K562 (cell line): ENCODE results near the gene PDIA5. TPM values are rescaled to one million over a fixed set of nuclear protein-coding genes. Genes with fewer than 3 reads are reported as not detected.

Experiments used
- ATAC-seq: fragments of 200-7000 bp; cut with Tn5 transposase; 3 replicates; pipeline ENCODE4 v1.9.1; 2020; ENCODE audit warnings: moderate library complexity
- BruUV-seq: library from RNA; stranded (reverse); fragments of 400-500 nt; replicated peaks from 2 replicates; lab custom pipeline; 2021; lab: Mats Ljungman, UMichigan
- CTCF ChIA-PET: fragments of 300-600 bp; formaldehyde crosslinking; extraction: SDS; loops from one replicate; lab custom pipeline; 2021; ENCODE audit warnings: low intra/inter-chr PET ratio; lab: Yijun Ruan, JAX
- POLR2A ChIA-PET: fragments of 300-600, 350-650 bp; sonication (Branson Sonifier 250); formaldehyde crosslinking; extraction: SDS; loops from one replicate; lab custom pipeline; 2021; ENCODE audit warnings: antibody characterized with exemption, inconsistent platforms; lab: Yijun Ruan, JAX
- DNase-seq, 4 experiments: peaks; one replicate each; pipeline versions ENCODE4 v3.0.0 to v3.0.0-alpha.2; 2011 to 2018; ENCODE audit warnings: low spot score in 3 of 4, mixed read lengths in 3 of 4; ENCODE audit errors: extremely low read depth in 1 of 4
- FAIRE-seq: peaks from 2 replicates; lab custom pipeline; 2011; peaks lifted over from hg19 to GRCh38; lab: Jason Lieb, UNC
- H2AFZ ChIP-seq: 2 replicates; pipeline ENCODE4 v1.6.0; 2011; ENCODE audit warnings: low read depth, low read length, control low read depth, inconsistent platforms
- H3K27ac ChIP-seq: fragments of 200-600 bp; 3 replicates; pipeline ENCODE4 v1.8.0; 2011; ENCODE audit warnings: low read depth, mild to moderate bottlenecking, control low read depth, inconsistent platforms, low read length, moderate library complexity, mixed read lengths; ENCODE audit errors: extremely low read depth
- H3K27me3 ChIP-seq, 2 experiments: fragments of 300-600 bp in 1 of 2; 2 replicates in 1 of 2; 3 replicates in 1 of 2; pipeline versions ENCODE4 v1.6.0 to v1.8.0; 2011; ENCODE audit warnings: inconsistent platforms in 2 of 2, low read length in 2 of 2, mild to moderate bottlenecking in 1 of 2, mixed read lengths in 1 of 2, moderate library complexity in 1 of 2; ENCODE audit not compliant: control insufficient read depth in 2 of 2, insufficient read depth in 2 of 2
- H3K36me3 ChIP-seq: fragments of 300-600 bp; 3 replicates; pipeline ENCODE4 v1.8.0; 2011; ENCODE audit warnings: mild to moderate bottlenecking, low read length, inconsistent platforms; ENCODE audit not compliant: control insufficient read depth, insufficient read depth
- H3K4me1 ChIP-seq, 2 experiments: fragments of 200-600 bp in 1 of 2; replicated peaks in 1 of 2; 2 replicates in 1 of 2; 3 replicates in 1 of 2; pipeline versions ENCODE4 v1.5.1 to v1.8.0; 2011; ENCODE audit warnings: inconsistent platforms in 2 of 2, low read length in 2 of 2, mild to moderate bottlenecking in 1 of 2, mixed read lengths in 1 of 2, moderate library complexity in 1 of 2; ENCODE audit not compliant: control insufficient read depth in 2 of 2, insufficient read depth in 2 of 2
- H3K4me2 ChIP-seq: 2 replicates; pipeline ENCODE4 v1.6.1; 2011; ENCODE audit warnings: low read length, control low read depth, inconsistent platforms, mixed read lengths; ENCODE audit not compliant: insufficient read depth
- H3K4me3 ChIP-seq: fragments of 200-600 bp; sonication (generic), shearing (Covaris generic); 2 replicates; pipeline ENCODE4 v1.5.1; 2016; ENCODE audit warnings: control low read depth, inconsistent platforms
- H3K79me2 ChIP-seq: fragments of 200-600 bp; 3 replicates; pipeline ENCODE4 v1.8.0; 2011; ENCODE audit warnings: low read length, inconsistent platforms; ENCODE audit not compliant: control insufficient read depth, insufficient read depth
- H3K9ac ChIP-seq, 2 experiments: 2 replicates each; pipeline versions ENCODE4 v1.6.0 to v1.6.1; 2011; ENCODE audit warnings: low read depth in 2 of 2, low read length in 2 of 2, control low read depth in 1 of 2, inconsistent platforms in 1 of 2, mild to moderate bottlenecking in 1 of 2, mixed read lengths in 1 of 2; ENCODE audit not compliant: insufficient read depth in 1 of 2
- H3K9me1 ChIP-seq: one replicate; pipeline ENCODE4 v1.6.0; 2011; ENCODE audit warnings: inconsistent platforms, mild to moderate bottlenecking, low read length, moderate library complexity; ENCODE audit not compliant: control insufficient read depth, insufficient read depth
- H3K9me3 ChIP-seq: replicated peaks from 2 replicates; pipeline ENCODE4 v1.5.1; 2011; ENCODE audit warnings: low read depth, low read length, inconsistent platforms; ENCODE audit not compliant: control insufficient read depth, insufficient read depth
- H4K20me1 ChIP-seq: replicated peaks from 2 replicates; pipeline ENCODE4 v1.6.1; 2011; ENCODE audit warnings: low read length, inconsistent platforms, mixed read lengths; ENCODE audit not compliant: control insufficient read depth, insufficient read depth
- FUS ChIP-seq: fragments of 200-400 bp; formaldehyde crosslinking; optimal IDR thresholded peaks from 2 replicates; pipeline ENCODE3; 2017; ENCODE audit warnings: low read depth, low read length
- HSF4 ChIP-seq: fragments of 250-450 bp; sonication (Bioruptor Pico); IDR thresholded peaks from 2 replicates; pipeline ENCODE4 v2.1.2; 2022; ENCODE audit warnings: mild to moderate bottlenecking, moderate library complexity, borderline replicate concordance
- IRF1 ChIP-seq: sonication (generic); formaldehyde crosslinking; IDR thresholded peaks from 2 replicates; pipeline ENCODE4 v1.8.0; 2022; ENCODE audit warnings: missing genetic modification reagents, mild to moderate bottlenecking, borderline replicate concordance
- L3MBTL2 ChIP-seq: fragments of 450-650 bp; IDR thresholded peaks from 2 replicates; pipeline ENCODE4 v1.6.1; 2016; ENCODE audit warnings: mild to moderate bottlenecking, moderate library complexity
- SAFB2 ChIP-seq: fragments of 200-400 bp; formaldehyde crosslinking; IDR thresholded peaks from 2 replicates; pipeline ENCODE4 v1.6.1; 2018; ENCODE audit warnings: borderline replicate concordance, low read length, low read depth, moderate library complexity; ENCODE audit not compliant: severe bottlenecking
- SIX5 ChIP-seq, 2 experiments: IDR thresholded peaks; 2 replicates each; pipeline ENCODE4 v1.6.1; 2011; ENCODE audit warnings: low read length in 2 of 2, borderline replicate concordance in 1 of 2, low read depth in 1 of 2, mild to moderate bottlenecking in 1 of 2, moderate library complexity in 1 of 2; ENCODE audit not compliant: insufficient read depth in 1 of 2
- TAF15 ChIP-seq: fragments of 200-400 bp; formaldehyde crosslinking; IDR thresholded peaks from 2 replicates; pipeline ENCODE4 v1.6.1; 2017; ENCODE audit warnings: mild to moderate bottlenecking, low read depth, low read length, moderate library complexity
- TFAP4 ChIP-seq: sonication (generic); formaldehyde crosslinking; IDR thresholded peaks from 2 replicates; pipeline ENCODE4 v1.8.0; 2022; ENCODE audit warnings: missing genetic modification reagents, mild to moderate bottlenecking, moderate library complexity, borderline replicate concordance
- WGBS: fragments of 100-300 bp; shearing (Covaris generic); methylation state at CpG from one replicate; pipeline ENCODE4 v1.1.6; 2016; ENCODE audit warnings: low coverage, mixed read lengths; ENCODE audit not compliant: insufficient coverage; ENCODE audit errors: missing lambda C conversion rate; 5-methylcytosine and 5-hydroxymethylcytosine counted together
- in situ Hi-C: fragments of 300-500 bp; cut with MboI; formaldehyde crosslinking; loops from 4 replicates; pipeline ENCODE4 v1.15.0; 2018; ENCODE audit warnings: inconsistent platforms, mixed read lengths
- intact Hi-C: fragments of 100-400 bp; cut with micrococcal nuclease; formaldehyde crosslinking; loops from 2 replicates; pipeline ENCODE4 v1.14.2; 2022
- polyA plus RNA-seq, 8 experiments: library from polyadenylated mRNA; depleted of rRNA in 4 of 8; stranded (reverse) in 5 of 8; unstranded in 3 of 8; fragments of >200 nt; fragmentation: Nextera tagmentation in 2 of 8; fragmentation: Illumina TruSeq in 1 of 8; extraction: Ambion mirVana in 2 of 8; extraction: Trizol in 1 of 8; gene quantifications; 2 replicates each; pipeline versions ENCODE4 v1.2.1 to v1.2.3, GENCODE V29; 2011 to 2014; ENCODE audit warnings: inconsistent platforms in 1 of 8, missing spikeins in 1 of 8
- total RNA-seq, 7 experiments: library from RNA; depleted of rRNA in 6 of 7; stranded (reverse); fragments of >200 nt in 6 of 7; fragmentation: Illumina TruSeq in 2 of 7; extraction: Trizol in 2 of 7; gene quantifications; 2 replicates each; pipeline versions ENCODE4 v1.2.1 to v1.2.3, GENCODE V29; 2011 to 2021; ENCODE audit warnings: low replicate concordance in 1 of 7
- TF ChIP-seq, protein P1 (sequence below): fragments of 250-450 bp; sonication (Bioruptor Pico); IDR thresholded peaks from 2 replicates; pipeline ENCODE4 v1.4.0; 2020
- TF ChIP-seq, protein P2 (sequence below): fragments of 250-450 bp; sonication (Bioruptor Pico); IDR thresholded peaks from 2 replicates; pipeline ENCODE4 v1.5.0; 2021; ENCODE audit warnings: mild to moderate bottlenecking, borderline replicate concordance

Gene PDIA5
- total and polyA plus RNA-seq, 9 of the 15 experiments (the other 6 are each of a cell fraction or from before 2014, with no cell fraction given), result 3.4 to 31.8 (median 19.6) TPM

- H3K4me2 ChIP-seq, result no peak overlapping the region
- no peak for TF ChIP-seq SIX5 (IDR thresholded peaks at IDR 0.05; ENCODE audit: borderline replicate concordance in 1 of 2, insufficient read depth in 1 of 2, low read depth in 1 of 2, low read length in 2 of 2)
- TF ChIP-seq HSF4 (CRISPR knock-in tag), result no peak
- TF ChIP-seq TAF15, result no peak
- TF ChIP-seq TFAP4, result no peak
- TF ChIP-seq SAFB2, result no peak
- no peak for TF ChIP-seq FUS
- no peak for TF ChIP-seq IRF1 (CRISPR knock-in tag)
- no peak for TF ChIP-seq L3MBTL2
- TF ChIP-seq, protein P1, sequence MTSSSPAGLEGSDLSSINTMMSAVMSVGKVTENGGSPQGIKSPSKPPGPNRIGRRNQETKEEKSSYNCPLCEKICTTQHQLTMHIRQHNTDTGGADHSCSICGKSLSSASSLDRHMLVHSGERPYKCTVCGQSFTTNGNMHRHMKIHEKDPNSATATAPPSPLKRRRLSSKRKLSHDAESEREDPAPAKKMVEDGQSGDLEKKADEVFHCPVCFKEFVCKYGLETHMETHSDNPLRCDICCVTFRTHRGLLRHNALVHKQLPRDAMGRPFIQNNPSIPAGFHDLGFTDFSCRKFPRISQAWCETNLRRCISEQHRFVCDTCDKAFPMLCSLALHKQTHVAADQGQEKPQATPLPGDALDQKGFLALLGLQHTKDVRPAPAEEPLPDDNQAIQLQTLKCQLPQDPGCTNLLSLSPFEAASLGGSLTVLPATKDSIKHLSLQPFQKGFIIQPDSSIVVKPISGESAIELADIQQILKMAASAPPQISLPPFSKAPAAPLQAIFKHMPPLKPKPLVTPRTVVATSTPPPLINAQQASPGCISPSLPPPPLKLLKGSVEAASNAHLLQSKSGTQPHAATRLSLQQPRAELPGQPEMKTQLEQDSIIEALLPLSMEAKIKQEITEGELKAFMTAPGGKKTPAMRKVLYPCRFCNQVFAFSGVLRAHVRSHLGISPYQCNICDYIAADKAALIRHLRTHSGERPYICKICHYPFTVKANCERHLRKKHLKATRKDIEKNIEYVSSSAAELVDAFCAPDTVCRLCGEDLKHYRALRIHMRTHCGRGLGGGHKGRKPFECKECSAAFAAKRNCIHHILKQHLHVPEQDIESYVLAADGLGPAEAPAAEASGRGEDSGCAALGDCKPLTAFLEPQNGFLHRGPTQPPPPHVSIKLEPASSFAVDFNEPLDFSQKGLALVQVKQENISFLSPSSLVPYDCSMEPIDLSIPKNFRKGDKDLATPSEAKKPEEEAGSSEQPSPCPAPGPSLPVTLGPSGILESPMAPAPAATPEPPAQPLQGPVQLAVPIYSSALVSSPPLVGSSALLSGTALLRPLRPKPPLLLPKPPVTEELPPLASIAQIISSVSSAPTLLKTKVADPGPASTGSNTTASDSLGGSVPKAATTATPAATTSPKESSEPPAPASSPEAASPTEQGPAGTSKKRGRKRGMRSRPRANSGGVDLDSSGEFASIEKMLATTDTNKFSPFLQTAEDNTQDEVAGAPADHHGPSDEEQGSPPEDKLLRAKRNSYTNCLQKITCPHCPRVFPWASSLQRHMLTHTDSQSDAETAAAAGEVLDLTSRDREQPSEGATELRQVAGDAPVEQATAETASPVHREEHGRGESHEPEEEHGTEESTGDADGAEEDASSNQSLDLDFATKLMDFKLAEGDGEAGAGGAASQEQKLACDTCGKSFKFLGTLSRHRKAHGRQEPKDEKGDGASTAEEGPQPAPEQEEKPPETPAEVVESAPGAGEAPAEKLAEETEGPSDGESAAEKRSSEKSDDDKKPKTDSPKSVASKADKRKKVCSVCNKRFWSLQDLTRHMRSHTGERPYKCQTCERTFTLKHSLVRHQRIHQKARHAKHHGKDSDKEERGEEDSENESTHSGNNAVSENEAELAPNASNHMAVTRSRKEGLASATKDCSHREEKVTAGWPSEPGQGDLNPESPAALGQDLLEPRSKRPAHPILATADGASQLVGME (CRISPR knock-in tag), result no peak
- TF ChIP-seq, protein P2, sequence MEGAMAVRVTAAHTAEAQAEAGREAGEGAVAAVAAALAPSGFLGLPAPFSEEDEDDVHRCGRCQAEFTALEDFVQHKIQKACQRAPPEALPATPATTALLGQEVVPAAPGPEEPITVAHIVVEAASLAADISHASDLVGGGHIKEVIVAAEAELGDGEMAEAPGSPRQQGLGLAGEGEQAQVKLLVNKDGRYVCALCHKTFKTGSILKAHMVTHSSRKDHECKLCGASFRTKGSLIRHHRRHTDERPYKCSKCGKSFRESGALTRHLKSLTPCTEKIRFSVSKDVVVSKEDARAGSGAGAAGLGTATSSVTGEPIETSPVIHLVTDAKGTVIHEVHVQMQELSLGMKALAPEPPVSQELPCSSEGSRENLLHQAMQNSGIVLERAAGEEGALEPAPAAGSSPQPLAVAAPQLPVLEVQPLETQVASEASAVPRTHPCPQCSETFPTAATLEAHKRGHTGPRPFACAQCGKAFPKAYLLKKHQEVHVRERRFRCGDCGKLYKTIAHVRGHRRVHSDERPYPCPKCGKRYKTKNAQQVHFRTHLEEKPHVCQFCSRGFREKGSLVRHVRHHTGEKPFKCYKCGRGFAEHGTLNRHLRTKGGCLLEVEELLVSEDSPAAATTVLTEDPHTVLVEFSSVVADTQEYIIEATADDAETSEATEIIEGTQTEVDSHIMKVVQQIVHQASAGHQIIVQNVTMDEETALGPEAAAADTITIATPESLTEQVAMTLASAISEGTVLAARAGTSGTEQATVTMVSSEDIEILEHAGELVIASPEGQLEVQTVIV (CRISPR knock-in tag), result no peak
Measured at GRCh38 chr3:123053107-123053506, 13.7 kb upstream of the PDIA5 start.

More at GRCh38 chr3:123053107-123053506, 13.7 kb upstream of the PDIA5 start:
- no peak overlapping the region for H3K4me3 ChIP-seq
- H4K20me1 ChIP-seq, result no peaks in the 10 kb centered on the region
- ATAC-seq, result no peak
- ChIA-PET POLR2A (no interaction called here), CTCF (no interaction called here)
- H3K79me2 ChIP-seq, result no peaks in the 10 kb centered on the region
- peaks cover 0 to 4% of the 10 kb centered on the region in 2 experiments; a peak in 3 of 5 replicates for H3K27me3 ChIP-seq
- H3K9me1 ChIP-seq, result no peaks in the 10 kb centered on the region
- FAIRE-seq, result no peak
- H3K9me3 ChIP-seq, result no peaks in the 10 kb centered on the region
- H2AFZ ChIP-seq, result no peak overlapping the region
- intact Hi-C loops, result no loop called here
- WGBS, result 0% methylated on average over 2 of the region's 2 CpGs
- no peak overlapping the region for H3K27ac ChIP-seq
- no peaks in the 10 kb centered on the region; a peak in 1 of 5 replicates for H3K4me1 ChIP-seq
- no peak overlapping the region for H3K9ac ChIP-seq
- in situ Hi-C loops, result no loop called here
- no peaks in the 10 kb centered on the region for H3K36me3 ChIP-seq
- DNase-seq, result no peak
- BruUV-seq, result no TSS peak
